Measurements from ENCODE around the gene CNTFR.
A peak's percentile ranks its signal among the peaks of the same experiment; 100 is the strongest.

Gene CNTFR

GRCh38 chr9:34546834-34547827 is 42.4 kb downstream of the CNTFR start:
- TF ChIP-seq CTCF (IDR thresholded peaks at IDR 0.05; ENCODE audit: control insufficient read depth, insufficient read depth, low read depth, low read length, missing control alignments): peak; percentile 66
- peak; percentile 20 for DNase-seq (ENCODE audit: low read depth)
- H3K4me3 ChIP-seq (ENCODE audit: control insufficient read depth, low read depth, low read length): no peak overlapping the region

GRCh38 chr9:34546102-34546833 is 43.3 kb downstream of the CNTFR start:
- H3K4me3 ChIP-seq (ENCODE audit: control insufficient read depth, low read depth, low read length): no peak overlapping the region
- no peak for TF ChIP-seq CTCF (IDR thresholded peaks at IDR 0.05; ENCODE audit: control insufficient read depth, insufficient read depth, low read depth, low read length, missing control alignments)
- no peak for DNase-seq (ENCODE audit: low read depth)

- H3K4me3 ChIP-seq (ENCODE audit: control insufficient read depth, low read depth, low read length): no peak overlapping the region
- no peak for TF ChIP-seq CTCF (IDR thresholded peaks at IDR 0.05; ENCODE audit: control insufficient read depth, insufficient read depth, low read depth, low read length, missing control alignments)
- DNase-seq (ENCODE audit: low read depth): no peak
Observed at GRCh38 chr9:34545497-34545896, 44.0 kb downstream of the CNTFR start.

DNA sequence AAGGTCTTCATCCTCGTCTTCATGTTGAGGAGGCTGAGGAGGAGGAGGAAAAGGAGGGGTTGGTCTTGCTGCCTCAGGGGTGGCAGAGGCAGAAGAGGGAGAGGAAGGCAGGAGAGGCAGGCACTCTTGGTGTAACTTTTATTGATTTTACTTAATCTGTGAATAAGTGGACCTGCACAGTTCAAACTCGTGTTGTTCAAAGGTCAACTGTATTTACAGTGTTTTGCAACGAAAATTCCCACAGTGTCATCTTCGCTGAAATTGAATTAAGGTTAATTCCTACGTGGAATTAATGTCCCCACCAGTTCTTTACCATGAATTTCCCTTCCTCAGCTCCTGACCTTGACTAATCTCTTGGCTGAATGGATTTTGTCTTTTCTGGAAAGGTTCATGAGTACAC is 45.5 kb downstream of the CNTFR start:
- no peak overlapping the region for H3K4me3 ChIP-seq (ENCODE audit: control insufficient read depth, low read depth, low read length)
- TF ChIP-seq CTCF (IDR thresholded peaks at IDR 0.05; ENCODE audit: control insufficient read depth, insufficient read depth, low read depth, low read length, missing control alignments): no peak

GRCh38 chr9:34541540-34541939 is 48.0 kb downstream of the CNTFR start:
- DNase-seq (ENCODE audit: low read depth): no peak
- H3K4me3 ChIP-seq (ENCODE audit: control insufficient read depth, low read depth, low read length): no peak overlapping the region
- TF ChIP-seq CTCF (IDR thresholded peaks at IDR 0.05; ENCODE audit: control insufficient read depth, insufficient read depth, low read depth, low read length, missing control alignments): no peak

More for the DNA sequence above, 45.5 kb downstream of the CNTFR start:
- no peak for DNase-seq (ENCODE audit: low read depth)

DNA sequence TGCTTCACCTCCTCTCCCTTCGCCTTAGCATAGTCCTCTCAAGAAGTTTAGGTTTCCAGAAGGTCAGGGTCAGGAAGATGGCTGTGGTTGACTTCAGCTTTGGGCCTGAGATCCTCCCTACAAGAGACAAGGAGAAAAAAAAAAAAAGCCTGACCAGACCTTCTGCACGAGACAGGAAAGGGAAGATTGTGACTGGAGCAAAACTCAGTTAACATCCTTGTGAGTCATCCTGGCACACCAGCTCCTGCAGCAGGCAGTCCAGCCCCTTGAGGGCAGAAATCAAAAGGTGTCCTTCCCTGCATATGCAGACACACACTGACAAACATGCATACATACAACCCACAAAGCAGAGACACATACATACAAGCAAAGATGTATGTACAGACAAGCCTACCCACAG is 48.7 kb downstream of the CNTFR start:
- DNase-seq (ENCODE audit: low read depth): peak; percentile 24
- no peak overlapping the region for H3K4me3 ChIP-seq (ENCODE audit: control insufficient read depth, low read depth, low read length)
- TF ChIP-seq CTCF (IDR thresholded peaks at IDR 0.05; ENCODE audit: control insufficient read depth, insufficient read depth, low read depth, low read length, missing control alignments): no peak

Measured in AG09309 (cell line).